Nephron (organoid): ENCODE results near the gene FBN1.

ENCODE experiments used
- H3K27ac Mint-ChIP-seq, 3 experiments: 2 replicates each; pipeline ENCODE4 v1.8.0; 2020; ENCODE audit warnings: mixed read lengths in 3 of 3, mild to moderate bottlenecking in 2 of 3, moderate library complexity in 1 of 3
- H3K27me3 Mint-ChIP-seq: 2 replicates; pipeline ENCODE4 v1.8.0; 2021; ENCODE audit warnings: low read depth, mild to moderate bottlenecking, moderate library complexity, mixed read lengths
- H3K36me3 Mint-ChIP-seq: 2 replicates; pipeline ENCODE4 v1.8.0; 2020; ENCODE audit warnings: low read depth, mixed read lengths
- H3K4me1 Mint-ChIP-seq: 2 replicates; pipeline ENCODE4 v1.8.0; 2020; ENCODE audit warnings: mixed read lengths
- H3K4me3 Mint-ChIP-seq, 3 experiments: 2 replicates each; pipeline ENCODE4 v1.8.0; 2020; ENCODE audit warnings: mild to moderate bottlenecking in 3 of 3, mixed read lengths in 3 of 3, moderate library complexity in 2 of 3
- H3K9me3 Mint-ChIP-seq: 2 replicates; pipeline ENCODE4 v1.8.0; 2020; ENCODE audit warnings: mixed read lengths
- CTCF ChIP-seq, 3 experiments: fragments of 200-600 bp; sonication (generic); IDR thresholded peaks; one replicate each; pipeline ENCODE4 v1.5.0; 2021; ENCODE audit warnings: antibody characterized with exemption in 3 of 3; ENCODE audit not compliant: unreplicated experiment in 3 of 3

The FBN1 gene

GRCh38 chr15:48548455-48548854 is 97.1 kb downstream of the FBN1 start:
- H3K27ac Mint-ChIP-seq = peak overlapping the region; percentile 10 to 90 (median 88)

DNA sequence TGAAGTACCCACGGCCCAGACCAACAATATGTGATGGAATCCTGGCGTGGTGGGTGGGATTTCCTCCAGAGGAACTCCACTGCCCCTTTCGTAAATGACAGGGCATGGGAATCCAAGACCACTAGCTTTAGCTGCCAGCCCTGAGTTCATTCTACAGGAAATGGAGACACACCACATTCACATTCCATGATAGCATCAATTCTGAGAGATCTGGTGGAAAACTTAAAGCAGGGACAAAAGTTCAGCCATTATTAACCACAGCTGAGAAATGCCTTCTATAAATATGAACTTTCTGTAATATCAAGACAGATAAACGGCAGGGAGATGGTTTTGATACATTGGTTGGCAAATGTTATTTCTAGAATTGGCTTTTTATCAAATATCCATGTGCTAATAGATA is 98.2 kb downstream of the FBN1 start:
- Mint-ChIP-seq H3K4me1 (peaks cover 45% of the 10 kb centered on the region), H3K9me3 (peaks cover 4% of the 10 kb centered on the region), H3K27ac (peak overlapping the region in 2 of 3 experiments; percentile 88 to 90), H3K36me3 (no peaks in the 10 kb centered on the region), H3K27me3 (no peaks in the 10 kb centered on the region), H3K4me3 (no peak overlapping the region)
- TF ChIP-seq CTCF (IDR thresholded peaks at IDR 0.05; ENCODE audit: unreplicated experiment in 3 of 3) = no peak

More at GRCh38 chr15:48548455-48548854, 97.1 kb downstream of the FBN1 start:
- no peak for TF ChIP-seq CTCF (IDR thresholded peaks at IDR 0.05; ENCODE audit: unreplicated experiment in 3 of 3)
- H3K9me3 Mint-ChIP-seq = no peaks in the 10 kb centered on the region
- H3K27me3 Mint-ChIP-seq = no peaks in the 10 kb centered on the region
- peaks cover 54% of the 10 kb centered on the region for H3K4me1 Mint-ChIP-seq
- no peak overlapping the region for H3K4me3 Mint-ChIP-seq
- no peaks in the 10 kb centered on the region for H3K36me3 Mint-ChIP-seq

- TF ChIP-seq CTCF (IDR thresholded peaks at IDR 0.05; ENCODE audit: unreplicated experiment in 3 of 3) = no peak
These were observed 99.2 kb downstream of the FBN1 start for GRCh38 chr15:48546296-48546695.

DNA sequence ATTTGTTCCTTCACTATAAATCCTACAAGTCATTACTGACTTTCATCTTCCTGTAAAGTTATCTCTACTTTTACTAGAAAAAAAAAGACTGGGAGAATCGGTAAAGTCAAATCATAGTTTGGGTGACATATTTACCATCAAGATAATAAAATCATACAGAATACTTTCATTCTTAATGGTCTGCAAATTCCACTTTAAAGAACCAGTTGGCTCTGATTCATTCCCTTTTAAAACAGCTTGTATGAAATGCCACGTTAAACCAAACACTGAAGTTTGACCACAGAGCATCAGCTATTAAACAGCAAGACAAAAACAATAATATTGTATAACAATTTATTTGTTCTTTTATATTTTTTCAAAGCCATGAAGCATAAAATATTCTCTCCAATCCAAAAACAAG is 100.7 kb downstream of the FBN1 start:
- Mint-ChIP-seq H3K27me3 (no peaks in the 10 kb centered on the region), H3K4me1 (peaks cover 50% of the 10 kb centered on the region), H3K4me3 (no peak overlapping the region), H3K36me3 (no peaks in the 10 kb centered on the region), H3K9me3 (peaks cover 4% of the 10 kb centered on the region), H3K27ac (peak overlapping the region in 1 of 3 experiments; percentile 31)
- no peak for TF ChIP-seq CTCF (IDR thresholded peaks at IDR 0.05; ENCODE audit: unreplicated experiment in 3 of 3)

More at GRCh38 chr15:48546296-48546695, 99.2 kb downstream of the FBN1 start:
- peaks cover 4% of the 10 kb centered on the region for H3K9me3 Mint-ChIP-seq
- peaks cover 54% of the 10 kb centered on the region for H3K4me1 Mint-ChIP-seq
- peak overlapping the region in 2 of 3 experiments; percentile 42 to 88 for H3K27ac Mint-ChIP-seq
- H3K36me3 Mint-ChIP-seq = no peaks in the 10 kb centered on the region
- H3K27me3 Mint-ChIP-seq = no peaks in the 10 kb centered on the region
- H3K4me3 Mint-ChIP-seq = no peak overlapping the region

DNA sequence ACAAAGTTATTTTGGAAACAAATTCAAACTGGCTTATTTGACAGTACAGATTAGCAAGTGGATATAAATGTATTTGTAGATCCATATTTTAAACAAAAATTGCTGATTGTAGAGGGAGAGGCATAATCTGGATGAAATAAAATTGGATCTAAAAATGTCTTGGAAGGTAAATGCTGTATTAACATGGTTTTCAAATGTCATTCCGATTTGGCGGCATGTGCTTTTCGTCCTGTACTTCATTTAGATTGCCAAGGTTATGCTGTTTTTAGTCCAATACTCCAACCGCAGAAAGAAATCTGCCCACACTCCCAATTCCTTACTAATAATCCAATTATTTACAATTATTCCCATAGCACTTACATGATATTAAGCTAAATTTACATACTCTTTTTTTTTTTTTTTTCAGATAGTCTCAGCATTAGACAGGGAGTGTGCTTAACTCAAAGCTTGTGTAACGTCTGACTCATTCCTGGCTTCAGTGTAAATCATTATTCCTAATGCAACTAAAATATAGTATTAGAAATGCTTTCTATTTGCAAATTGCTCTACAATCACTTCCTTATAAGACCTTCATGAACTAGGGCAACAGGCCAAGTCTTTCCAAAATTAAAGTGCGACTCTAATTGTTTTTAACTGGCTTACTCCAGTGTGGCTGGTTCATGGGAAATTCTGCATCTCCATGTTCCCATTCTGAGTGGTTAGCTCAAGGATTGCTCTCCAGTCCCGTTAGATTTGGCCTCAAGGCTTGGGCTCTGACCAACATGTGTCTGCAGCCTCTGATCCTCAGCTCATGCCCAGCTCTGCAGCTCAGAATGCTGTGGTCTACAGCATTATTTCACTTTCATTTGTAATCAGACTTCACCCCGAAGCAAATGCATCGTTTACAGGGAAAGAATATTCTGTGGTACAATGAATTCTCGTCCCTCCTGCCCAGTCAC is 103.9 kb downstream of the FBN1 start:
- Mint-ChIP-seq H3K27ac (peak overlapping the region in 2 of 3 experiments; percentile 81 to 89), H3K4me1 (peaks cover 50% of the 10 kb centered on the region), H3K27me3 (no peaks in the 10 kb centered on the region), H3K9me3 (peaks cover 4% of the 10 kb centered on the region), H3K36me3 (no peaks in the 10 kb centered on the region), H3K4me3 (no peak overlapping the region)
- TF ChIP-seq CTCF (IDR thresholded peaks at IDR 0.05; ENCODE audit: unreplicated experiment in 3 of 3) = no peak
